SK-N-SH treated with all-trans-retinoic acid at 6 μM for 48 hours (cell line): Measurements from ENCODE around the gene HIVEP3.

Experiments used
- CREB5 ChIP-seq: fragments of 250-450 bp; sonication (Bioruptor Pico); IDR thresholded peaks from 2 replicates; pipeline ENCODE4 v1.5.1; 2020; ENCODE audit warnings: low read depth, mild to moderate bottlenecking, moderate library complexity
- ESRRG ChIP-seq: fragments of 250-450 bp; sonication (Bioruptor Pico); IDR thresholded peaks from 2 replicates; pipeline ENCODE4 v1.6.1; 2021; ENCODE audit warnings: mild to moderate bottlenecking
- ISL1 ChIP-seq: fragments of 250-450 bp; sonication (Bioruptor Pico); IDR thresholded peaks from 2 replicates; pipeline ENCODE4 v2.1.2; 2022; ENCODE audit warnings: mild to moderate bottlenecking, moderate library complexity
- PPARA ChIP-seq: fragments of 250-450 bp; sonication (Bioruptor Pico); IDR thresholded peaks from 2 replicates; pipeline ENCODE4 v1.5.0; 2020; ENCODE audit warnings: mild to moderate bottlenecking, borderline replicate concordance
- RARB ChIP-seq: fragments of 250-450 bp; sonication (Bioruptor Pico); IDR thresholded peaks from 2 replicates; pipeline ENCODE4 v1.8.0; 2021; ENCODE audit warnings: mild to moderate bottlenecking, moderate library complexity
- ZNF565 ChIP-seq: fragments of 450-650 bp; formaldehyde crosslinking; conservative IDR thresholded peaks from 2 replicates; pipeline ENCODE4 v1.5.0; 2020; ENCODE audit warnings: low read depth, mild to moderate bottlenecking, moderate library complexity
- TF ChIP-seq, protein P1 (sequence below): fragments of 250-450 bp; sonication (Bioruptor Pico); IDR thresholded peaks from 2 replicates; pipeline ENCODE4 v1.8.0; 2020; ENCODE audit warnings: mild to moderate bottlenecking, moderate library complexity, borderline replicate concordance

GRCh38 chr1:41713141-41713540, 205.6 kb downstream of the HIVEP3 start:
- no peak for TF ChIP-seq ISL1 (CRISPR knock-in tag)
- TF ChIP-seq, protein P1, sequence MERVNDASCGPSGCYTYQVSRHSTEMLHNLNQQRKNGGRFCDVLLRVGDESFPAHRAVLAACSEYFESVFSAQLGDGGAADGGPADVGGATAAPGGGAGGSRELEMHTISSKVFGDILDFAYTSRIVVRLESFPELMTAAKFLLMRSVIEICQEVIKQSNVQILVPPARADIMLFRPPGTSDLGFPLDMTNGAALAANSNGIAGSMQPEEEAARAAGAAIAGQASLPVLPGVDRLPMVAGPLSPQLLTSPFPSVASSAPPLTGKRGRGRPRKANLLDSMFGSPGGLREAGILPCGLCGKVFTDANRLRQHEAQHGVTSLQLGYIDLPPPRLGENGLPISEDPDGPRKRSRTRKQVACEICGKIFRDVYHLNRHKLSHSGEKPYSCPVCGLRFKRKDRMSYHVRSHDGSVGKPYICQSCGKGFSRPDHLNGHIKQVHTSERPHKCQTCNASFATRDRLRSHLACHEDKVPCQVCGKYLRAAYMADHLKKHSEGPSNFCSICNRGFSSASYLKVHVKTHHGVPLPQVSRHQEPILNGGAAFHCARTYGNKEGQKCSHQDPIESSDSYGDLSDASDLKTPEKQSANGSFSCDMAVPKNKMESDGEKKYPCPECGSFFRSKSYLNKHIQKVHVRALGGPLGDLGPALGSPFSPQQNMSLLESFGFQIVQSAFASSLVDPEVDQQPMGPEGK (CRISPR knock-in tag): no peak
- TF ChIP-seq ZNF565 (CRISPR knock-in tag): no peak
- TF ChIP-seq RARB (CRISPR knock-in tag): no peak
- TF ChIP-seq ESRRG (CRISPR knock-in tag): no peak
- no peak for TF ChIP-seq CREB5 (CRISPR knock-in tag)
- TF ChIP-seq PPARA (CRISPR knock-in tag): no peak
